22Rv1 (cell line): ENCODE results near the gene ALG8.

Source experiments
- H3K27ac ChIP-seq: fragments of 450-650 bp; 2 replicates; pipeline ENCODE4 v1.5.1; 2017
- ZFX ChIP-seq: fragments of 450-650 bp; IDR thresholded peaks from 2 replicates; pipeline ENCODE4 v1.6.1; 2017; ENCODE audit warnings: antibody characterized with exemption, borderline replicate concordance
- TF ChIP-seq, protein P1 (sequence below): fragments of 450-650 bp; IDR thresholded peaks from 2 replicates; pipeline ENCODE4 v1.5.1; 2017; ENCODE audit warnings: mild to moderate bottlenecking

The ALG8 gene

GRCh38 chr11:78057462-78058055 is 81.9 kb downstream of the ALG8 start:
- TF ChIP-seq ZFX = no peak
- TF ChIP-seq, protein P1, sequence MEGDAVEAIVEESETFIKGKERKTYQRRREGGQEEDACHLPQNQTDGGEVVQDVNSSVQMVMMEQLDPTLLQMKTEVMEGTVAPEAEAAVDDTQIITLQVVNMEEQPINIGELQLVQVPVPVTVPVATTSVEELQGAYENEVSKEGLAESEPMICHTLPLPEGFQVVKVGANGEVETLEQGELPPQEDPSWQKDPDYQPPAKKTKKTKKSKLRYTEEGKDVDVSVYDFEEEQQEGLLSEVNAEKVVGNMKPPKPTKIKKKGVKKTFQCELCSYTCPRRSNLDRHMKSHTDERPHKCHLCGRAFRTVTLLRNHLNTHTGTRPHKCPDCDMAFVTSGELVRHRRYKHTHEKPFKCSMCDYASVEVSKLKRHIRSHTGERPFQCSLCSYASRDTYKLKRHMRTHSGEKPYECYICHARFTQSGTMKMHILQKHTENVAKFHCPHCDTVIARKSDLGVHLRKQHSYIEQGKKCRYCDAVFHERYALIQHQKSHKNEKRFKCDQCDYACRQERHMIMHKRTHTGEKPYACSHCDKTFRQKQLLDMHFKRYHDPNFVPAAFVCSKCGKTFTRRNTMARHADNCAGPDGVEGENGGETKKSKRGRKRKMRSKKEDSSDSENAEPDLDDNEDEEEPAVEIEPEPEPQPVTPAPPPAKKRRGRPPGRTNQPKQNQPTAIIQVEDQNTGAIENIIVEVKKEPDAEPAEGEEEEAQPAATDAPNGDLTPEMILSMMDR = no peak
- H3K27ac ChIP-seq = no peak overlapping the region

GRCh38 chr11:78056093-78056492 is 83.3 kb downstream of the ALG8 start:
- TF ChIP-seq, protein P1 = no peak
- TF ChIP-seq ZFX = no peak
- H3K27ac ChIP-seq = no peak overlapping the region

DNA sequence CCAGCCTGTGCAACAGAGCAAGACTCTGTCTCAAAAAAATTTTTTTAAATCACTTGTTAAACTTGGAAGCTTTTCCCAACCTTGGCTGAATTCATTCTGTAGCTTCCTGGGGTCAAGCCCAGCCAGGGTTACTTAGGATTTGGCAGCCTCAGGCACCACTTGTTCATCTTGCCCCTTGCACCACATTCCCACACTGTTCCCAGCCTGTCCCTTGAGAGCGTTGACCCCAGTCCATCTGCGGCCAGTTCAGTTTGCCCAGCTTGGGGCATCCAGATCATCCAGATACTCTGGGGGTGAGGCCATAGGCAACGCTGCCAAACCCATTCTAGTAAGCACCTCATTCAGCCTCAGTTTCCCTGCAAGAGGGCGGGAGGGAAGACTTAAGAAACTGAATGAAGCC is 84.5 kb downstream of the ALG8 start:
- H3K27ac ChIP-seq = no peak overlapping the region
- TF ChIP-seq ZFX = no peak
- TF ChIP-seq, protein P1 = no peak

DNA sequence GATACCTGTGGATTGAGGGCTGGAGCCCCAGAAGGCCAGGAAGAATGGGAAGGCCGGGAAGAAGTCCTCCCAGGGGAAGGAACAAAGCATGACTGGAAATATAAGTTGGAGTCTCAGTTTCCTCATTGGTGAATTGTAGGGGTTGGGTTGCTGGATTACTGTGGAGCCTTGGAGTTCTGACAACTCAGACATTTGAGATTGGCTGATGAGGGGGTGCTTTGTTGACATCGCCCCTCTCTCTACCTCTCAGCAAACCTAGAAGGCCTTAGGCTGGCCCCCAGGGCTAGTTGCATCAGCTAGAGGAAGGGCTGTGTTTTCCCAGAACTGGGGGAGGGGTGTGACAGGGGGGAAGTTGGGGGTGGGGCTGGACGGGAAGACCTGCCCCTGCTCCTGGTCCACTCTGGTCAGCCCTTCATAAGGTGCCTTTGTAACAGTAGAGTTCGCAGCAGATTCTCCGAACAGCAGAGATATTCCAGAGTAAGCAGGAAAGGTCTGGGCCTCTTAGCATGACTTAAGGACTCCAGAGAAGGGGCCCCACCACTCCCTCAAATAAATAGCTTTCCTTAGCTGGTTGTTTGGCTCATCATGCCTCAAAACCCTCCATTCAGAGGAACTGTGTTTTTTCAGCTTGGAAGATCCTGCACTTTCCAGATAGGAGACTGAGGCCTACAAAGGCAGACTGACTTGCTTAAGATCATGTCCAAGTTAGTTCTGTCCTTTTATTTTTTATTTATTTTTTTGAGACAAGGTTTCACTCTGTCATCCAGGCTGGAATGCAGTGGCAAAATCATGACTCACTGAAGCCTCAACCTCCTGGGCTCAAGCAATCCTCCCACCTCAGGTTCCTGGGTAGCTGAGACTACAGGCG is 88.2 kb downstream of the ALG8 start:
- no peak overlapping the region for H3K27ac ChIP-seq
- no peak for TF ChIP-seq ZFX
- TF ChIP-seq, protein P1 = no peak
